Stimulated activated CD8-positive, alpha-beta memory T cell treated with anti-CD3 and anti-CD28 coated beads, Interleukin-12 subunit alpha, Interleukin-12 subunit beta, amount 100 ng/mL, for 1 hour (primary cell): Measurements from ENCODE around the gene ENDOG.
A peak's percentile ranks its signal among the peaks of the same experiment; 100 is the strongest.
"Not testable (repeated sequence)": the region's sequence is repeated elsewhere in the genome, so short reads cannot be mapped to it uniquely, and the experiment has no call there.

Experiments
- DNase-seq: peaks from one replicate; pipeline ENCODE4 v3.0.0-alpha.2; 2020; ENCODE audit warnings: low read depth

The ENDOG gene

DNA sequence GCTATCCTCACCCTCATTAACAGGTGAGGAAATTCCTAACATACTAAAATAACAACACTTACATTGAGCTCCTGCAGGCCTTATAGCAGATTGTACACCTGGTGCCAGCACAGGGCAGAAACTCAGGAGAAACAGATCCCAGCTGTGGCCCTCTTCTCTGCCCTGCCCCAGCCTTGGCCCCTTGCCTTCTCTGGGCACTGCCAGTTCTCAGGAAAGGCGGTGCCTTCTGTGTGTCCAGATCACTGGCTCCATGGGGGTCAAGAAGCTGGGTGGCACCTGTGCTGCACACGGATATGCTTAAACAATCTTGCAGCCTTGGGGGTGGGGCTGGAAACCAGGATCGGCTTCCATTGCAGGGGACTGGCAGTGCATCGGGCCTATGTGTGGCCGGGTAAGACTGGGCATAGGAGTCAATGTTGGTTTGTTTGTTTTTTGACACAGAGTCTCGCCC lies 44.1 kb downstream of the ENDOG start:
- no peak for DNase-seq

GRCh38 chr9:128863647-128864046 lies 45.3 kb downstream of the ENDOG start:
- peak; percentile 79 for DNase-seq

DNA sequence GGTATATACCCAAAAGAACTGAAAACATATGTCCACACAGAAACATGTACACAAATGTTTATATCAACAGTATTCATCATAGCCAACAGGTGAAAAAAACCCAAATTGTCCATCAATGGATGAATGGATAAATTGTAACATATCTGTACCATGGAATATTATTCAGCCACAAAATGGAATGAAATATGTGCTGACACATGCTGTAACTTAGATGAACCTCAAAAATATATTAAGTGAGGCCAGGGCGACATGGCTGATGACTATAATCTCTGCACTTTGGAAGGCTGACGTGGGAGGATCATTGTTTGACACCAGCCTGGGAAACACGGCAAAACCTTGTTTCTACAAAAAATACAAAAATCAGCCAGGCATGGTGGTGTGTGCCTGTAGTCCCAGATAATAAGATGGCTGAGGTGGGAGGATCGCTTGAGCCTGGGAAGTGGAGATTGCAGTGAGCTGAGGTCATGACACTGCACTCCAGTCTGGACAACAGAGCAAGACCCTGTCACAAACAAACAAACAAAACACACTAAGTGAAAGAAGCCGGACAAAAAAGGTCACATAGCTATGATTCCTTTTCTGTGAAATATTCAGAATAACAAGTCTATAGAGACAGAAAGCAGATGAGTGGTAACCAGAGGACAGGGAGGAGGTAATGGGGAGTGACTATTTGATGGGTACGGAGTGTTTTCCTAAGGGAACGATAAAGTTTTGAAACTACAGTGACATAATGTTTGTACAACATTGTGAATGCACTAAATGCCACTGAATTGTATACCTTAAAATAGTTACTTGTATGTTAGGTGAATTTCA lies 52.0 kb downstream of the ENDOG start:
- DNase-seq: no peak

DNA sequence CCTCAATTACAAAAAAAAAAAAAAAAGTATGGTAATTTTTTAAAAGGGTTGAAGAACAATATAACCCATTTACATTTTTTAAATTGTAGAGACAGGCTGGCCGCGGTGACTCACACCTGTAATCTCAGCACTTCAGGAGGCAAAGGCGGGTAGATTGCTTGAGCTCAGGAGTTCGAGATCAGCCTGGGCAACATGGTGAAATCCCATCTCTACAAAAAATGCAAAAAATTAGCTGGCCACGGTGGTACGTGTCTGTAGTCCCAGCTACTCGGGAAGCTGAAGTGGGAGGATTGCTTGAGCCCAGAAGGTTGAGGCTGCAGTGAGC lies 52.6 kb downstream of the ENDOG start:
- DNase-seq: not testable (repeated sequence)
